Thymus (tissue), 11 donors: ENCODE measurements around the gene SLC49A3. TPM values are rescaled to one million over a fixed set of nuclear protein-coding genes. Genes with fewer than 3 reads are reported as not detected.

Experiments
- DNase-seq, 9 donors: peaks; one replicate each; pipeline ENCODE4 v3.0.0-alpha.2; 2013; ENCODE audit warnings: low spot score in 9 of 9, low read depth in 6 of 9, missing footprints in 1 of 9
- H3K27ac ChIP-seq, 2 donors: one replicate each; pipeline ENCODE4 v1.5.1; 2013; ENCODE audit warnings: control low read depth in 1 of 2, low read depth in 1 of 2, low read length in 1 of 2, mild to moderate bottlenecking in 1 of 2, moderate library complexity in 1 of 2
- H3K27me3 ChIP-seq, 2 donors: one replicate each; pipeline ENCODE4 v1.5.1; 2013; ENCODE audit warnings: low read length in 1 of 2; ENCODE audit not compliant: control insufficient read depth in 2 of 2, insufficient read depth in 1 of 2
- H3K36me3 ChIP-seq, 2 donors: one replicate each; pipeline ENCODE4 v1.5.1; 2013; ENCODE audit warnings: low read length in 1 of 2, mild to moderate bottlenecking in 1 of 2, moderate library complexity in 1 of 2; ENCODE audit not compliant: control insufficient read depth in 2 of 2, insufficient read depth in 2 of 2
- H3K4me1 ChIP-seq, 2 donors: one replicate each; pipeline ENCODE4 v1.5.1; 2013; ENCODE audit warnings: low read length in 2 of 2; ENCODE audit not compliant: control insufficient read depth in 2 of 2, insufficient read depth in 2 of 2
- H3K4me3 ChIP-seq, 2 donors: one replicate each; pipeline ENCODE4 v1.5.1; 2013; ENCODE audit warnings: low read length in 2 of 2, control low read depth in 1 of 2, mild to moderate bottlenecking in 1 of 2
- H3K9me3 ChIP-seq, 2 donors: one replicate each; pipeline ENCODE4 v1.5.1; 2013; ENCODE audit warnings: low read length in 1 of 2, mild to moderate bottlenecking in 1 of 2; ENCODE audit not compliant: control insufficient read depth in 2 of 2, insufficient read depth in 1 of 2
- WGBS: extraction: QIAGEN DNeasy Blood & Tissue Kit; methylation state at CpG from one replicate; pipeline ENCODE4 v1.1.7; 2013; 5-methylcytosine and 5-hydroxymethylcytosine counted together
- polyA plus RNA-seq: library from polyadenylated mRNA; stranded (reverse); fragments of 200-250 nt; gene quantifications from one replicate; pipeline ENCODE4 v1.2.3, GENCODE V29; 2013
- total RNA-seq: library from RNA; stranded (reverse); fragments of 120-200 nt; gene quantifications from one replicate; pipeline ENCODE4 v1.2.4, GENCODE V29; 2013
- donor health status: healthy.

SLC49A3 gene
- total and polyA plus RNA-seq, 2 donors, result 1.2 to 4.8 TPM

- no peak for DNase-seq
- Histone ChIP-seq H3K27ac (no peak overlapping the region), H3K36me3 (peaks cover 7 to 41% of the 10 kb centered on the region in 2 donors), H3K9me3 (peaks cover 2 to 10% of the 10 kb centered on the region in 2 donors), H3K4me1 (no peaks in the 10 kb centered on the region), H3K27me3 (no peaks in the 10 kb centered on the region), H3K4me3 (no peak overlapping the region)
- 98% methylated on average over 28 of the region's 28 CpGs for WGBS
Observed at GRCh38 chr4:723751-724530, 35.0 kb upstream of the SLC49A3 start.

DNA sequence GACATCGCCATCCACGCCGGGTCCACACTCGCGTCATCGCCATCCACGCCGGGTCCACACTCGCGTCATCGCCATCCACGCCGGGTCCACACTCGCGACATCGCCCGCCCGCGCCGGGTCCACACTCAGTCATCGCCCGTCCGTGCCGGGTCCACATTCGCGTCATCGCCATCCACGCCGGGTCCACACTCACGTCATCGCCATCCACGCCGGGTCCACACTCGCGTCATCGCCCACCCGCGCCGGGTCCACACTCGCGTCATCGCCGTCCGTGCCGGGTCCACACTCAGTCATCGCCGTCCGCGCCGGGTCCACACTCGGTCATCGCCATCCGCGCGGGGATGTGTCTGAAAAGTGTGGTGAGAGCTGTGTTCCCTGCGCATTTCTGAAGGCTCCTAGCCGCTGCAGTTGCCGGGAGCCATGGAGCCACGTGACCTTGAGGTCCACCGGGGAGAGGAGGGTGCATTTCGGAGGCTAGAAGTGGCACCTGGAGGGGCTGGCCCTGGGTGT lies 34.0 kb upstream of the SLC49A3 start:
- Histone ChIP-seq H3K27ac (no peak overlapping the region), H3K4me1 (no peaks in the 10 kb centered on the region), H3K27me3 (no peaks in the 10 kb centered on the region), H3K36me3 (peaks cover 7 to 37% of the 10 kb centered on the region in 2 donors), H3K9me3 (peaks cover 2 to 10% of the 10 kb centered on the region in 2 donors), H3K4me3 (no peak overlapping the region)
- WGBS, result 99% methylated on average over 61 of the region's 61 CpGs
- DNase-seq, result no peak

GRCh38 chr4:722169-722725 lies 33.3 kb upstream of the SLC49A3 start:
- no peak overlapping the region for H3K4me3 ChIP-seq
- H3K4me1 ChIP-seq, result no peaks in the 10 kb centered on the region
- H3K9me3 ChIP-seq, result peaks cover 2 to 10% of the 10 kb centered on the region in 2 donors
- peaks cover 7 to 37% of the 10 kb centered on the region in 2 donors for H3K36me3 ChIP-seq
- WGBS, result 98% methylated on average over 47 of the region's 47 CpGs
- DNase-seq, result no peak
- no peak overlapping the region for H3K27ac ChIP-seq
- no peaks in the 10 kb centered on the region for H3K27me3 ChIP-seq

DNA sequence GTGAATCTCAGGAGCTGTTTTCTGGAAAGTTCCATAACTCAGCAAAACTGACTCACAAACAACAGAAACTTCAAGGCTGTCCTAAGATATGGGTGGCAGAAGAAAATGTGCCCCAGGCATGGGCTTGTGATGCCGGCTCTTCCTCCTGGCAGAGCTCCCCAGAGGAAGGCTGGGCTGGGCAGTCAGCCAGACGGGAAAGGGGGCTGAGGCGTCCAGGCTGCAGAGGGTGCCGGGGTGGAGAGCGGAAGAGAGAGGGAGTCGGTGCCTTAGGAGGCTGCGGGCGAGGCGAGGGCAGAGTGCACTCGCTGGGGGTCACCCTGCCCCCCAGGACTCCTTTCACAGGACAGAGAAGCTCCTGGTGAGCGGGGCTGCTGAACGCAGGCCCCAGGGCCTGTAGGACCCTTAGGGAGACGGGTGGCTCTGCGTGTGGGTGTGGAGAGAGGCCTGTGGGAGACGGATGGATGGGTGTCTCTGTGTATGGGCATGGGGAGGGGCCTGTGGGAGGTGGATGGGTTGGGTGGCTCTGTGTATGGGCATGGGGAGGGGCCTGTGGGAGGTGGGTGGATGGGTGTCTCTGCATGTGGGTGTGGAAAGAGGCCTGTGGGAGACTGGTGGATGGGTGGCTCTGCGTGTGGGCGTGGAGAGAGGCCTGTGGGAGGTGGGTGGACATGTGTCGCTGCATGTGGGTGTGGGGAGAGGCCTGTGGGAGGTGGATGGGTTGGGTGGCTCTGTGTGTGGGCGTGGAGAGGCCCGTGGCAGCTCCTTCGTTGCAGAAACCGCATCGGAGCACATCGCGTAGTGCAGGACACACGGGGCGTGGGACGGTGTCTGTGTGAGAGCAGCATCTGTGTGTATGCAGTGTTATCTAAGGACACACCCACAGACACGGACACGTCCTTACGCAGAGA lies 32.6 kb upstream of the SLC49A3 start:
- Histone ChIP-seq H3K27ac (no peak overlapping the region), H3K27me3 (no peaks in the 10 kb centered on the region), H3K36me3 (peaks cover 7 to 37% of the 10 kb centered on the region in 2 donors), H3K4me3 (no peak overlapping the region), H3K9me3 (peaks cover 2 to 10% of the 10 kb centered on the region in 2 donors), H3K4me1 (no peaks in the 10 kb centered on the region)
- WGBS, result 97% methylated on average over 31 of the region's 31 CpGs
- no peak for DNase-seq

- Histone ChIP-seq H3K9me3 (peaks cover 2 to 10% of the 10 kb centered on the region in 2 donors), H3K27ac (no peak overlapping the region), H3K36me3 (peaks cover 7 to 37% of the 10 kb centered on the region in 2 donors), H3K4me3 (no peak overlapping the region), H3K27me3 (no peaks in the 10 kb centered on the region), H3K4me1 (no peaks in the 10 kb centered on the region)
- WGBS, result 97% methylated on average over 59 of the region's 59 CpGs
- no peak for DNase-seq
Observed at GRCh38 chr4:720111-720860, 31.3 kb upstream of the SLC49A3 start.

GRCh38 chr4:718460-718859 lies 29.5 kb upstream of the SLC49A3 start:
- Histone ChIP-seq H3K27me3 (no peaks in the 10 kb centered on the region), H3K4me1 (no peaks in the 10 kb centered on the region), H3K9me3 (peaks cover 2 to 10% of the 10 kb centered on the region in 2 donors), H3K36me3 (peaks cover 2 to 41% of the 10 kb centered on the region in 2 donors), H3K27ac (no peak overlapping the region), H3K4me3 (no peak overlapping the region)
- DNase-seq, result no peak
- 97% methylated on average over 8 of the region's 8 CpGs for WGBS

GRCh38 chr4:717601-718320 lies 28.8 kb upstream of the SLC49A3 start:
- Histone ChIP-seq H3K4me3 (no peak overlapping the region), H3K27me3 (no peaks in the 10 kb centered on the region), H3K27ac (no peak overlapping the region), H3K9me3 (peaks cover 2 to 10% of the 10 kb centered on the region in 2 donors), H3K36me3 (peaks cover 0 to 42% of the 10 kb centered on the region in 2 donors), H3K4me1 (no peaks in the 10 kb centered on the region)
- DNase-seq, result no peak
- WGBS, result 98% methylated on average over 34 of the region's 34 CpGs

DNA sequence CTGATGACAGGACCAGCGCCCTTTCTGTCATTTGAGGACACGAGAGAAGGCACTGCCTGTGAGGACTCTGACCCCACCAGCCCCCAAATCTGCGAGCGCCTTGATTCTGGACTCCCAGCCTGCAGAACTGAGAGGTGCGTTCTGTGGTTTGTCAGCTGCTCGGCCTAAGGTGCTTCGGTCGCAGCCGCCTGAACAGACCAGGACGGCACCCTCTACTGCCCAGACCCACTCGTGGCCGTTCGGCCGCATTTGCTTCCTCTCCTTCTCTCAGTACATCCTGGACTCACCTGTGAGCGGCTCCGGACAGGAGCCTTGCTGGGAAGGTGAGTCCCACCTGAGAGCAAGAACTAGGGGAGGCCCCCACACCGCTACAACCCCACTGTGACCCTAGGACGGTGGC lies 25.1 kb upstream of the SLC49A3 start:
- H3K27ac ChIP-seq, result no peak overlapping the region
- 95% methylated on average over 18 of the region's 18 CpGs for WGBS
- no peak overlapping the region for H3K4me3 ChIP-seq
- no peak for DNase-seq
- H3K27me3 ChIP-seq, result no peaks in the 10 kb centered on the region
- H3K4me1 ChIP-seq, result no peaks in the 10 kb centered on the region
- peaks cover 7 to 23% of the 10 kb centered on the region in 2 donors for H3K36me3 ChIP-seq
- no peaks in the 10 kb centered on the region for H3K9me3 ChIP-seq
